Peyer's patch (tissue), 4 donors: ENCODE results near the gene HSPA8. TPM values are rescaled to one million over a fixed set of nuclear protein-coding genes. Genes with fewer than 3 reads are reported as not detected.

Source experiments
- DNase-seq, 3 donors: peaks; one replicate each; pipeline ENCODE4 v3.0.0-alpha.2; 2017 to 2019
- H3K27ac ChIP-seq, 4 donors: fragments of 200-600 bp; sonication (generic); one replicate each; pipeline ENCODE4 v1.5.1; 2016 to 2019
- H3K27me3 ChIP-seq, 2 donors: fragments of 200-600 bp; sonication (generic); one replicate each; pipeline ENCODE4 v1.5.1; 2019
- H3K36me3 ChIP-seq, 3 donors: fragments of 200-600 bp; sonication (generic); one replicate each; pipeline ENCODE4 v1.5.1; 2016 to 2019
- H3K4me1 ChIP-seq, 4 donors: fragments of 200-600 bp; sonication (generic); one replicate each; pipeline ENCODE4 v1.5.1; 2016 to 2019
- H3K4me3 ChIP-seq, 4 donors: fragments of 200-600 bp; sonication (generic); 1 replicate in 3 of 4; 2 replicates in 1 of 4; pipeline ENCODE4 v1.5.1; 2016 to 2019; ENCODE audit warnings: mild to moderate bottlenecking in 1 of 4
- H3K9me3 ChIP-seq, 4 donors: fragments of 200-600 bp; sonication (generic); one replicate each; pipeline ENCODE4 v1.5.1; 2016 to 2019; ENCODE audit warnings: mild to moderate bottlenecking in 1 of 4
- POLR2A ChIP-seq, 2 donors: fragments of 450-650 bp; IDR thresholded peaks; one replicate each; pipeline ENCODE4 v1.5.1; 2017; ENCODE audit warnings: antibody characterized with exemption in 2 of 2, mild to moderate bottlenecking in 2 of 2, moderate library complexity in 2 of 2
- small RNA-seq, 2 donors: library from RNA; depleted of rRNA; stranded (forward); fragments of <200 nt; gene quantifications; one replicate each; pipeline ENCODE3, GENCODE V24; 2016
- total RNA-seq, 4 donors: library from RNA; depleted of rRNA; stranded (reverse); fragments of >200 nt; gene quantifications; one replicate each; pipeline ENCODE4 v1.1.0, GENCODE V29; 2016
- TF ChIP-seq, protein P1 (sequence below), 6 experiments: fragments of 450-650 bp in 4 of 6; fragments of 200-600 bp in 2 of 6; sonication (generic) in 1 of 6; IDR thresholded peaks; one replicate each; pipeline ENCODE4 v1.5.1; 2017 to 2019; ENCODE audit warnings: antibody characterized with exemption in 6 of 6, mild to moderate bottlenecking in 3 of 6, moderate library complexity in 1 of 6

The HSPA8 gene
- total RNA-seq, 4 donors from 2014 or later: 459 to 1,091 (median 728) TPM

GRCh38 chr11:123011510-123011909 lies 50.4 kb downstream of the HSPA8 start:
- DNase-seq: no peak
- no peaks in the 10 kb centered on the region for H3K4me1 ChIP-seq
- no peak overlapping the region for H3K27ac ChIP-seq
- H3K27me3 ChIP-seq: no peaks in the 10 kb centered on the region
- no peaks in the 10 kb centered on the region for H3K9me3 ChIP-seq
- H3K36me3 ChIP-seq: no peaks in the 10 kb centered on the region
- TF ChIP-seq, protein P1, sequence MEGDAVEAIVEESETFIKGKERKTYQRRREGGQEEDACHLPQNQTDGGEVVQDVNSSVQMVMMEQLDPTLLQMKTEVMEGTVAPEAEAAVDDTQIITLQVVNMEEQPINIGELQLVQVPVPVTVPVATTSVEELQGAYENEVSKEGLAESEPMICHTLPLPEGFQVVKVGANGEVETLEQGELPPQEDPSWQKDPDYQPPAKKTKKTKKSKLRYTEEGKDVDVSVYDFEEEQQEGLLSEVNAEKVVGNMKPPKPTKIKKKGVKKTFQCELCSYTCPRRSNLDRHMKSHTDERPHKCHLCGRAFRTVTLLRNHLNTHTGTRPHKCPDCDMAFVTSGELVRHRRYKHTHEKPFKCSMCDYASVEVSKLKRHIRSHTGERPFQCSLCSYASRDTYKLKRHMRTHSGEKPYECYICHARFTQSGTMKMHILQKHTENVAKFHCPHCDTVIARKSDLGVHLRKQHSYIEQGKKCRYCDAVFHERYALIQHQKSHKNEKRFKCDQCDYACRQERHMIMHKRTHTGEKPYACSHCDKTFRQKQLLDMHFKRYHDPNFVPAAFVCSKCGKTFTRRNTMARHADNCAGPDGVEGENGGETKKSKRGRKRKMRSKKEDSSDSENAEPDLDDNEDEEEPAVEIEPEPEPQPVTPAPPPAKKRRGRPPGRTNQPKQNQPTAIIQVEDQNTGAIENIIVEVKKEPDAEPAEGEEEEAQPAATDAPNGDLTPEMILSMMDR (IDR thresholded peaks at IDR 0.05): no peak
- TF ChIP-seq POLR2A (IDR thresholded peaks at IDR 0.05): no peak
- H3K4me3 ChIP-seq: no peak overlapping the region

Small RNAs within 50 kb of the gene (small RNA-seq; reads per million reads assigned to genes)
- gene RPL31P47: 0 reads per million in 2 donors
- gene SNORD14C: 0 reads per million in 2 donors
- 0 reads per million in 2 donors for gene SNORD14D
- 83.7 to 173 reads per million in 2 donors for gene SNORD14E

Other genes with a start within 250 kb of the HSPA8 start
- gene CRTAM, start 223.6 kb downstream of the HSPA8 start, total RNA-seq: 1 to 10 TPM in 1 of 4 donors, not detected in 3; 4.4 TPM
- gene JHY, start 179.4 kb downstream of the HSPA8 start, total RNA-seq: 10 to 100 TPM in 1 of 4 donors, 1 to 10 TPM in 3; 1.8 to 15.7 (median 3.0) TPM
- not detected for gene BSX, start 80.3 kb downstream of the HSPA8 start, total RNA-seq
- 10 to 100 TPM in 3 of 4 donors, 1 to 10 TPM in 1; 8.4 to 48.7 (median 13.2) TPM for gene CLMP, start 133.1 kb upstream of the HSPA8 start, total RNA-seq